NCI-H1694 treated with DMSO at 0.1 percent for 48 hours (cell line): ENCODE measurements around the gene PRKCE.

Experiments used
- DNase-seq: peaks from one replicate; lab custom pipeline; 2025; lab: John Stamatoyannopoulos, UW

Gene PRKCE

GRCh38 chr2:46048693-46049092 lies 397.2 kb downstream of the PRKCE start:
- no peak for DNase-seq

- no peak for DNase-seq
Measured at GRCh38 chr2:46050027-46050426, 398.6 kb downstream of the PRKCE start.

DNA sequence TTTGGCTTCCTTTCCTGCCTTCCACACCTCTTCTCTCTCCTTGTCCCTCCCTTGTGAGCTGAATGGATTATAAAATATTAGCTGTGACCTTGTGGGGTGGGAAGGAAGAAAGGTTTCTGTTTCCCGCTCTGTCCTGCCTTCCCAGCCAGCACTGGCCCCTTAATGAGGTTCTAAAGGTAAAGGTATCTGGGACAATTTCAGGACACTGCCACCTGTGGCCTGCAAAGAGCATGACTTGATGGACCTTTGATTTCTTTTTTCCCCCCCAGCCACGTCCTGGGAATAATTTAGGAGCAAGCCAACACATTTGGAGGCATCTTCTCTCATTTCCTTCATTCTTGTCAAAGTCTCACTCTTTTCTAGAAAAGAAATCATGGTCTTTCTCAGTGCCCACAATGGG lies 399.0 kb downstream of the PRKCE start:
- DNase-seq: no peak

- DNase-seq: no peak
Measured at GRCh38 chr2:46051085-46051484, 399.6 kb downstream of the PRKCE start.

- DNase-seq: no peak
Measured at GRCh38 chr2:46053564-46053963, 402.1 kb downstream of the PRKCE start.

DNA sequence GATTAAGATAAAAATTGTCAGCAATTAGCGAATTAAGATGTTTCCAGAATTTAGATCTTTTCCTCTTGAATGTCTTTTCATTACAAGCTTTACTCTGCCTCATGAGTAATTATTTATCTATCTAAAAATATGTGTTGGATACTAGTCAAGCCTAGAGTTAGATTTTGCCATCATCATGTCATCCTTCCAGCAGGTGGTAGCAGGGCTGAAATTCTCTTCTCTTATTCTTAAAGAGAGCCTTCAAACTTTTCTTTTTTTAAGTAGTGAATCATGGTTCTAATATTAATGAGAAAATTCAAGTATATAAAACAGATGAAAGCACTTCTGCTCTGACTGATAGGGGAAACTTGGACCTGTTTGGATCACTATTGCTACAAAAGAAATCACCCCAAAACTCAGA lies 405.1 kb downstream of the PRKCE start:
- no peak for DNase-seq

DNA sequence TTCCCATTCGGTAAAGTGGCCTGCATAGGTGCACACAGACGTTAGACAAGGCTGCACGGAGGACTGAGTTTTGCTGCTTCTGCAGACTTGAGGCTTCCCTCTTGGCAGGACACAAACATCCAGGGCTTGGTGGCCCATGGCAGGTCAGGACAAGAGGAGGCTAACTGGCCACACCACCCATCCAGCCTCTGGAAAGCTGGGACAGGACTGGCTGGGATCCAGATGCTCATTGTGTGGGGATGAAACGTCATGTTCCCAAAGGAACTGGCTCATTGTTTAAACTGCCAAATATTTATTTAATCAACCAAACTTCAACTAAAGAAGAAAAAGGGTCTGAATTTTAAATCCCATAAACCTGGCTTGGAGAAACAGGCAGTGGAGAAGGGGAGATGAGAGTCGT lies 406.7 kb downstream of the PRKCE start:
- DNase-seq: no peak

- DNase-seq: peak; percentile 71
Measured at GRCh38 chr2:46062637-46063412, 411.4 kb downstream of the PRKCE start.

DNA sequence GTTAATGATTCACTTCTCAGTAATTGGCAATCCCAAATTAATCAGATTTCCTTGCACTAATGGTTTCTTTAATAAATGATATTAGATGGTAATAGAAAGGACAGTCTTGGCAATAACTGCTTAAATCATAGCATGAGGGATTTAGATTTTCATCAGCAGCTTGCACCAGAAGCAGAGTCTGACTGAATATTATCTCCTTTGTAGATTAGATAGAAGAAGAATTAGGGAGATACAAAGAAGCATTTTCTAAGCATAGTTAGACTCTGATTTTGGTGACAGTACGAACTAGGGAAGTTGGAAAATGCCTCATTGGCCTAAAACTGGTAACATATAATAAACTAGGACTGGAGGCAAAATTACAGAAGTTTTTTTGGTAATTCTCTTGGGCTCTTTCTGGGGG lies 412.9 kb downstream of the PRKCE start:
- DNase-seq: no peak

DNA sequence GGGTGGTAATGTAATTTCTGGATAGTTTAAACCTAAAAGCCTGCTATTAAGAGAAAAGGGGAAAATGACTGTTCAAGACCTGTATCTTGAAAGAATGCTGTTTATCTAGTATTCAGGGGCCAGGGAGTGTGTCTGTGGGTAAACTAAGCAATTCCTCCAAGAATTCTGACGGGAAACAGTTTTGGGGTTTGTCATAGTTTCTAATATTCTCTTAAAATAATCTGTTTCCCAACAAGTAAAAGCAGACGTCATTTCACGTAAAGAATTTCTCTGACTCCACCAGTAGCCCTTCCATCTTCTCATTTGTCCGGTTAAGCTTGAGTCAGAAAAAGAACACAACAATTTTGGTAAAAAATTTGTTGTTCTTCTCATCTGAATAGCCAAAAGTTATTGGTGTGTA lies 413.7 kb downstream of the PRKCE start:
- DNase-seq: no peak

- DNase-seq: no peak
Measured at GRCh38 chr2:46066116-46066515, 414.6 kb downstream of the PRKCE start.

- DNase-seq: no peak
Measured at GRCh38 chr2:46066601-46067000, 415.1 kb downstream of the PRKCE start.

- DNase-seq: no peak
Measured at GRCh38 chr2:46067062-46067461, 415.6 kb downstream of the PRKCE start.

GRCh38 chr2:46067501-46068305 lies 416.2 kb downstream of the PRKCE start:
- DNase-seq: no peak

GRCh38 chr2:46068636-46069035 lies 417.2 kb downstream of the PRKCE start:
- no peak for DNase-seq

DNA sequence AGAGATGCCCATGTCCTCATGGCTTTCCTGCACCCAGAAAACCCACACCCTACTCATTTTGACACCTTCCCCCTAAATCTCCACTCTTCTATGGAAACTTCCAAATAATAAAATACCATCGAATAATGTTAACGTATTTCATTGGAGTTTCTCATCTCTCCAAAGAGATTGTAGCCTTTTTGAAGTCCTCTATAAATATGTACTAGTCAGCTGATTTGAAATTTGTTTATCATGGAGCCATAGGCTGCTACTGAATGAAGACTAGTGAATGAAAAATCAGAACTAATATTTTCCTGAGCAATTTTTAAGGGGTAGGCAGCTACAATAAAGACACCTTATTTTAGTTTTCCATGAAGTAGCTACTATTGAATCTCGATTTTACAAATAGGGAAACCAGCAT lies 419.6 kb downstream of the PRKCE start:
- no peak for DNase-seq

DNA sequence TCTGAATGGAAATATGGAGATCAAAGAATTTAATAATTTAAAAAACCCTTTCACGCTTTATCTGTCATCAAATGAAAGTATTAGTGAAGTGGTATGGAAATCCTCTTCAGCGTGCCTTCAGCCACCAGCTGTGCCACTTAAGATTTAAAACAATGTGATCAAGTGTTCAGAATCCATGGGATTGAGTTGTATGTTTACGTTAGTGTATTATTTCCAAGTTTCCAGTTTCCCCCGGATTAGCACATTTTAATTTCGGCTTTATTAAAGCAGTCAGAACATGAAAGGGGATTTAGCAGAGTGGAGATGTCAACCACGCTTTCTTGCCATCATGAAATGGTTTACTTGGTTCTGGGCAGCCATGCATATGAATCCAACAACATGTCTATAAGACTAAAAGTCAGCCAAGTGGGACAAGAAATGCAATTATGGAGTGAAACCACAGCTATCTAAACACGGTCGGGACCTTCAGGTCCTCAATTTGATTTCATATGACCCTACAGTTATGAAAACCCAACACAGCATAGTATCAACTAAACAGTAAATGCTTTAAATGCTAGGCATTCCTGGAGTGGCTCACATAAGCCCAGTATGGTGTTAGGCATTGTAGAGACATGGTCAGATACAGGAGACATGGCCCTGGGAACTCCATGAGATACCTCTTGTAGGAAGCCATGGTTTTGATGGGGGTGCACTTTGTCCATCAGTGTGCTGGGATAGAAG lies 420.8 kb downstream of the PRKCE start:
- DNase-seq: no peak

- DNase-seq: no peak
Measured at GRCh38 chr2:46073540-46074046, 422.1 kb downstream of the PRKCE start.

DNA sequence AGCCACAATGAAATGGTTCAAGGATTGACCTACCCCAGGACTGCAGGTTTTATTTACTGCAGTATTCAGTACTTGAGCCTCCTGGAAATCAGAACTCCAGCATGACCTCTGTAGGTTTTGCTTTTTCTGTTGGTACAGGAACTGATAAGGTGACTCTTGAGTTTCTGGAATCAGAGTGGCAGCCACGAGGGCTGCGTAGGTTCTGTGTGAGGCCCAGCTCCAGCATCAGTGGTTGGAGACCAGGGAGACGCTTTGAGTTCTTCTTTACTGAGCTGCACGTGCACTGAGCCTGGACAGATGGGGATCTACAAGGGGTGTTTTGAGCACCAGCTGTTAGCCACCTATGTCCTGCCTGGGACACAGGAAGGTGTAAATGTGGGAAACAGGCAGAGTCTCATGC lies 423.0 kb downstream of the PRKCE start:
- DNase-seq: peak; percentile 16

GRCh38 chr2:46075848-46076247 lies 424.4 kb downstream of the PRKCE start:
- no peak for DNase-seq

- DNase-seq: no peak
Measured at GRCh38 chr2:46076251-46076650, 424.8 kb downstream of the PRKCE start.

DNA sequence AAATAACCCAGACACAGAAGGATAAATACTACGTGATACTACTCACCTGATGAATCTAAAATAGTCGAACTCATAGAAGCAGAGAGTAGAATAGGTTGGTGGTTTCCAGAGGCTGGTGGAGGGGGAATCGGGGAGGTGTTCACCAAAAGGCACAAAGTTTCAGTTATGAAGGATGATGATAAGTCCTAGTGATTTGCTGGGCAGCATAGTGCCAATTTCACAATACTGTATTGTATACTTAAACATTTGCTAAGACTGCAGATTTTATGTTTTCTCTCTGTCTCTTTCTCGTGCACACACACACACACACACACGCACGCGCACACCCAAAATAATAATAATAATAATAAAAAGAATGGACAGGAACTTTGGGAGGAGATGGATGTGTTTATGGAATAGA lies 425.4 kb downstream of the PRKCE start:
- DNase-seq: no peak
